ENCODE results near the gene HMCN2. TPM values are rescaled to one million over a fixed set of nuclear protein-coding genes. Genes with fewer than 3 reads are reported as not detected.

Gene HMCN2
- total RNA-seq, 1 donor from 2014 or later: 3.3 TPM

DNA sequence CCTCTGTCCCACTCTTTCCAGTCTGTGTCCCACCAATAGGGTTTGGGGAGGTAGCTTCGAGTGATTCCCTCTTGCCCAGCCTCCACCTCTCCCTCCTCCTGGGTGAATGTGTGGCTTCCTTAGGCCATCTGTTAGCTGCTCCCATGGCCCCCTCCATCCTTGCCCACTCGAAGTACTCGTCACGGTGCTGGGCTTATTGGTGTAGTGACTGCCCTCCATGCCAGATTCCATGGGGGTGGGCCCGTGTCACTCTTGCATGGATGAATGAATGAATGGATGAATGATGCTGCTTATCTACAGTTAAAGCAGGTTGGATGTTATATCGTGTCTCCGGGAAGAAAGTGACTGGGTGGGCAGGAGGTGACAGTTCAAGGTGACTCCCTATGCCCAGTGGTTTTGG lies 19.1 kb downstream of the HMCN2 start:
- intact Hi-C loops (cut with DNase I): no loop called here
- ATAC-seq (no peak), DNase-seq (ENCODE audit: low spot score) (no peak)

DNA sequence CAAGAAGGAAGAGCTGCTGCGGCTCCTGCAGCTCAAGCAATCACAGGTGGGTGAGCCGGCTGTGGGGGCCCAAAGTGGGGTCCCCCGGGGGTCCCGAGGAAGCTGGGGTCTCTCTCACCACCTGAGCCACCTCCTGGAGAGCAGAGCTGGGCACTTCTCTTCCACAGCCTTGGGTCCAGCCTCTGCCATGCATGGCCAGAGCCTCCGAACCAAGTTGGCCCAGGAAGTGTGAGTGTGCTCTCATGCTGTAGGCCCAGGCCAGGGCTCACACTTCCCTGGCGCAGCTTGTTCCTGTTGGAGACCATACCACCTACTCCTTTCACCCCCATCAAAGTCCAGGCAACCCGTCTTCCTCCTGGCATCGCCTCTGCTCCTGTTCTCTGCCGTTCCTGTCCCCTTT lies 19.7 kb downstream of the HMCN2 start:
- no peak for ATAC-seq
- intact Hi-C loops (cut with DNase I): no loop called here

DNA sequence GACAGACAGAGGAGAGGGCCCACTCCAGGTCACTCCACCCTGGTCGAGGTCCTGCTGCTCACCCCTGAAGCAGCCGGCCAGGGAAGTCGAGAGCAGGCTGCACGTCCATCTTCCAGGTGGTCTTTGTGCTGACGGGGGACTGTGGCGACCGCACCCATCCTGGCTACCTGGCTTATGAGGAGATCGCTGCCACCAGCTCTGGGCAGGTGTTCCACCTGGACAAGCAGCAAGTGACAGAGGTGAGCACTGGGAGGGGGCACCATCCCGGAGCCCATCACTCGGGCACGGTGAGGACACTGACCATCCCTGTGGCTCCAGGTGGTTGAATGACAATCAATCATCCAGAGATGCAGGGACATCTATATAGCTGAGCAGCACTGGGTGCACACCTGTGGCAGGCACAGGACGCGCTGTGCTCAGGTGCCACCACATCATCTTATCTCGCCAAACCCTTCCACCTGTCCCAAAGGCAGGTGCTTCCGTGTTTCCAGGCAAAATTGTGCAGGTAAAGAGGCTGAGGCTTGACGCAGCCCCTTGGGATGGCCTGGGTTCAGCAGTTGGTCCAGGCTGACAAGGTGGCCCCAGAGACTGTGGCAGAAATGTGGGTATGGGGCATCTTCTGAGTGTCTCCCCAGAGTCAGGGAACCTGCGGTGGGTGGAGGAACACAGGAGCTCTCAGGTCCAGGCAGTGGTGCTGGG lies 20.7 kb downstream of the HMCN2 start:
- ATAC-seq: no peak
- no peak for DNase-seq (ENCODE audit: low spot score)
- intact Hi-C loops (cut with DNase I): no loop called here

More for the DNA sequence above, 19.7 kb downstream of the HMCN2 start:
- DNase-seq (ENCODE audit: low spot score): no peak

DNA sequence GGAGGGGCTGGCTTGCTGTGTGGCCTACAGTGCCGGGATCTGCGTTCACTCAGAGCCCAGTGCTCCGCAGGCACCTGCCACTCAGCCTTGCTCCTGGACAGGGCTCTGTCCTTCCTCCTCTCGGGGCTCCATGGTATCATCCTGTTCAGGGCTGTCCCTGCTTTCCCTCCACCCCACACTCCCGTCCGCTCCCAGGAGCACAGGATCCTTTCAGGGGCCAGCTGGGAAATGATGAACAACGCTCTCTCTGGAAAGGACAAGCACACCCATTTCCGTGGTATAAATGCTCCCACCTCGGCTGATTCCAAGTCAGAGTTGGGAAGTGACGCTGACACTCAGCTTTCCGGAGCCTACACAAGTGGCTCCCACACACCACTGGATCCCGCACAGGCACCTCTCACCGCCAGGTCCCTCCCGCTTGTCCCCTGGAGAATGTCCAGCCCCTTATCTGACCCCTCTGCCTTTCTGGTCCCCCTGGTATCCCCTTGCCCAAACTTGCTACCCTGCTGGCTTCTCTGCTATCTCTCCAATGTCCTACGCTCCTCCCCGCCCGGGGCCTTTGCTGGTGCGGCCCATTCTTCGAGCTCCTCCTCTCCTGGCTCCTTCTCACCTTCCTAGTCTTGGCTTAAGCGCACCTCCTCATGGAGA lies 21.3 kb downstream of the HMCN2 start:
- ATAC-seq: no peak

DNA sequence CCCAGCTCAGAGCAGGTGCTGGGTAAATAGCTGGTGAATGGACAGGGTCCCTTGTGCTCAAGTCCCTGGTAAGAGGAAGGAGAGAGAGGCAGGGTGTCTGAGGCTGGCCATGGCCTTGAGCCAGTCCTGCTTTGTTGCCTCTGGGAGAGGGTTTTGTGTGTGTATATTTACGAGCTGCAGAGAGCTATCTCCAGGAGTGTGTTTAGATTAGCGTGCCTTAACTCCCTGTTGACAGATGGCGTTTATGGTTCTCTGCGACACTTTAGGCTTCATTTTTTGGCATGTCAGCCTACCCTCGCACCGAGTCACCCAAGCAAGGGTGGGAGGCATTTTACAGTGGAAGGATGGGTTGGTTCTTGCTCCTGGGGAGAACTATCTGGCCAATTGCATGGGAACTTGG lies 22.2 kb downstream of the HMCN2 start:
- ATAC-seq (no peak), DNase-seq (ENCODE audit: low spot score) (no peak)
- intact Hi-C loops (cut with DNase I): no loop called here

More for the DNA sequence above, 21.3 kb downstream of the HMCN2 start:
- intact Hi-C loops (cut with DNase I): no loop called here
- DNase-seq (ENCODE audit: low spot score): no peak

DNA sequence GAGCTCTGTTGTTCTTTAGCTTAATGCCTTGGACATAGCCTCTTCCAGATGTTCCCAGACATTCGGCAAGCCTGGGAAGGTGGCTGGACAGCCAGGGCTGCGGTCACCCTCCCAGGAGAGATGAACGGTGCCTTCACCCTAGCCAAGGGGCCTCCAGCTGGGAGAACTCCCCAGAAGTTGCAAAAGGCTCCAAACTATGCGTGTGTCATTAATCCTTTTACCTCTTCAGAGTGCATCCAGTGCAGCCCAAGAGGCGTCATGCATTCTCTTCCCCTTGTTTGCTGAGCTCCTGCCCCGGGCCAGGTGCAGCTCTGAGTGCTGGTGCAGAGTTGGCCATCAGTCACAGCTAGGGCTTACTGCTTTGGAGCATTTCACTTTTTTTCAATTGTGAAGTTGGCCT lies 22.8 kb downstream of the HMCN2 start:
- DNase-seq (ENCODE audit: low spot score) (no peak), ATAC-seq (no peak)
- intact Hi-C loops (cut with DNase I): no loop called here

DNA sequence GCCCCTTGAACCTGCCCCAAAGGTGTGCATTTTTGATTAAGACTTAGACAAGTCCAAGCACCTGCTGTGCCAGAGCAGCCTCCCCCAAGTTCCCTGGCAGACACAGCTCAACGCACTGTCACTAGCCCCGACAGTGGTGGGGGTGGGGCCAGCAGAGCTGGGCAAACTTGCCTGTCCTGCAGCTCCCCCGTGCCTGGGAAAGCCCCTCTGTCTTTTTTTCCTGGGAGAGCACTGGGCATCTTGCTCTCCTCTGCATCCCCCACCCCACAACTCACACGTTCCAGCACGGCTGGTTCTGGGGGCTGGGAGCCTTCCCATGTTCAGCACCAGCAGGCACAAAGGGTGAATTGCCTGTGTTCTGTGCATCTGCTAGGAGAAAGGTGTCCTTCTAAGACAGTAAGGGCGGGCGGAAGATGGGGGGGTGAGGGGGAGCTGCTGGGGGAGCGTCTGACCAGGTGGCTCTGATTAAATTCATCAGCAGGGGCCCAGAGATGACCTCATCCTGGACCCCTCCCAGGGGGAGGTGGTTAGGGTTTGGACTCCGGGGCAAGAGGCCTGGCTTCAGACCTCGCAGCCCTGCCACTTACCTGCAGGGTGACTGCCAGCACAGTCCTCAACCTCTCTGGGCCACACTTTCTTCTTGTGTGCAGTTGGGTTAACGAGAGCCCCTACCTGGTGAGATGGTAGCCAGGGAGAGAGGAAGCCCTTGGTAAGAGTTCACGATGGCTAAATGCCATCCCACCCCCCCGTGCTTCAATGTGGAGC lies 23.5 kb downstream of the HMCN2 start:
- intact Hi-C loops (cut with DNase I): no loop called here
- no peak for DNase-seq (ENCODE audit: low spot score)
- ATAC-seq: no peak

DNA sequence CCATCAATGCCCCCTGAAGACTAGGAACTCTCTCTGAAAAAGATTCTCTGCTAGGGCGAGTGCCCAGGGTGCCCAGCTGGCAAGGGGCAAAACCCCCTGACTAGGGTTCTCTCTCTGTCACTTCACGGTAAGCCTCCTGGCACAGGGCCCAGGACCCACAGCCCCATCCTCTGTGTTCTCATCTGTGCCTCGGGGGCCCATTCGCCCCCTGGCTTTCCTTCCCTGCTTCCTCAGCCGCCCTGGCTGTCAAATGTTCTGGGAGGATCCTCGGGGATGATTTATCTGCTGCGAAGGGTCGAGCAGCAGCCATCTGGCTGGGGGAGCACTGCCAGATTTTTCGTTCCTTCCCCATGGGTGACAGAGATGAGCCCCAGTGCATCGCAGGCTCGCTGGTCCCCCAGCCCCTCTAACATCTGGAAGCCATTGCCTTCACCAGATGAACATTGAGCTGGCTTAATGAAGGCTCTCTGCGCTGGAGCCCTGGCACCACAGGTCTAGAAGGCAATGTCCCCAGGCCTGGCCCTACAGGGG lies 24.2 kb downstream of the HMCN2 start:
- ATAC-seq: peak; percentile 49
- intact Hi-C loops (cut with DNase I): no loop called here
- DNase-seq (ENCODE audit: low spot score): no peak

DNA sequence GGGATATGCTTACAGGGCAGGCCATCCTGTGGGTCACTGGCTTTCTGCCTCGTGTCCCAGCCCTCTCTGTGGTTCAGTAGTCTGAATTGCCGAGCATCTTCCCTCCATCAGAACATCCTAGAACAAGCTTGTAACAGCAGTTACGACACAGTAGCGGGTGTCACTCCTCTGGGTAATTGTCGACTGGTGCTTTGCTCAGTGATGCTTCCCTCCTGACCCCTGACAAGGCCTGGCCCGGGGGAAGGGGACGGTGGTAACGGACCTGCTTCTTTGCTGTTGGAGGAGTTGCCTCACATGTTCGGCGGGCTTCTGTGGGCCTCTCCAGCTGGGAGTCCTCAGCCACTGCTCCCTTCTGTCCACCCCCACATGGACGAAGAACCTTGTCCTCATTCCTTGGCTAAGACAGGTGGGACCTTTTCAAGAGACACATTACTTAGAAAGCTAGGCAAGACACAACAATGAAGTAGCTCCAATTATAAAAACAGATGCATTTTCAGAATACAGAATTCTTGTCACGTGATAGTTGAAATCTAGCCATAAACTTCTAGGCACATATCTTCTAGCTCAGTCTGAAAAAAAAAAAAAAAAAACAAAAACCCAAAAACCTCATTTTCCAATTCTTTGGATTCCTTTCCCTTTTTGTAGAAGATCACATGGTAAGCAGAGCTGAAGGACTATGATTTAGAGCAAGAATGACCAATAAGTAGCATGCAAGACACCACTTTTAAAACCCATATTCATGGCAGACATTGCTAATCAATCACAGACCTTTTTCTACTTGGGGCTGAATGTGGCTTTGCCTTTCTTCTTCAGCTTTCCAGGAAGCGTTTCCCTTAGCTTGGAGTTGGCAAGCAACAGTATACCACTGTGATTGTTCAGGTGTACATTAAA lies 25.0 kb downstream of the HMCN2 start:
- intact Hi-C loops (cut with DNase I): no loop called here
- ATAC-seq (peak; percentile 45), DNase-seq (ENCODE audit: low spot score) (no peak)

DNA sequence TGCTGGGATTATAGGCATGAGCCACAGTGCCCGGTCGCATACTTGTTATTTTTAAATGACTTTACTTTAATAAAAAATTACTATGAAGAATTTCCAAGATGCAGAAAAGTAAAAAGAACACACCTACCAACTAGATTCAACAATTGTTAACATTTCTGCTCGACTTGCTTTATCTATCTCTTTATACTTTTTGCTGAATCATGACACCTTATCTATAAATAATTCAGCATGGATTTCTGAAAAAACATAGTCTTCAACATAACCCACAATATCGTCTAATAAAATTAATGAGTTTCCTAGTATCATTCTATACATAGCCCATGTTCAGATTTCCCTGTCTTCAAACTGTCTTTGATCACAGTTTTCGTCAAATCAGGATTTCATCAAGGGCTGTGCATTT lies 25.9 kb downstream of the HMCN2 start:
- no peak for ATAC-seq
- intact Hi-C loops (cut with DNase I): no loop called here
- no peak for DNase-seq (ENCODE audit: low spot score)

DNA sequence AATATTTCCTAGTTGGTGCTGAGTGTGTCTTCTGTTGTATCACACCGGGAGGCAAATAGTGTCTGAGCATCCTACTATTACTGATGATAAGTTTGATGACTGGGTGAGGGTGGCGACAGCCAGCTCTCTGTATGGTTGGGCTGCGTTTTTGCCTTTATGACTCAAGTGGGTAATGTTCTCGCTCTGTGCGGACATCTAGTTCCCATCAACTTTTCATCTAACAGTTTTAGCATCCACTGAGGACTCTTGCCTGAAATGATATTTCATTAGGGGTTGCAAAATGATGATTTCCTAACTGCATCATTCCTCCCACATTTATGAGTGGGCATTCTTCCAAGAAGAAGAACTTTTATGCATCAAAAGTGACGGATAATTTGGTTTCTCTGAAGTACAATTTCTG lies 26.5 kb downstream of the HMCN2 start:
- intact Hi-C loops (cut with DNase I): no loop called here
- DNase-seq (ENCODE audit: low spot score) (no peak), ATAC-seq (peak; percentile 71)

DNA sequence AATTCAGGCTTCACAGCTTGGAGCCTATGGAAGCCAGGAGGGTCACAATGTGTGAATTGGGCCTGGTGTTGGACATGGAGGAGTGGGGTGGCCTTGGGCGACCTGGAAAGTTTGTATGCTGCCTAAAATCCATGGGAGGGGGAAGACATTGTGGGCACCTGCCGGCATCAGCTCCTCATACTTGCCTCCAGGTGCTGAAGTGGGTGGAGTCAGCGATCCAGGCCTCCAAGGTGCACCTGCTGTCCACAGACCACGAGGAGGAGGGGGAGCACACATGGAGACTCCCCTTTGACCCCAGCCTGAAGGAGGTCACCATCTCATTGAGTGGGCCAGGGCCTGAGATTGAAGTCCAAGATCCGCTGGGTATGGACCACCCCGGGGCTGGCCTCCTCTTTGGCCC lies 29.1 kb downstream of the HMCN2 start:
- ATAC-seq (no peak), DNase-seq (ENCODE audit: low spot score) (no peak)
- intact Hi-C loops (cut with DNase I): no loop called here

DNA sequence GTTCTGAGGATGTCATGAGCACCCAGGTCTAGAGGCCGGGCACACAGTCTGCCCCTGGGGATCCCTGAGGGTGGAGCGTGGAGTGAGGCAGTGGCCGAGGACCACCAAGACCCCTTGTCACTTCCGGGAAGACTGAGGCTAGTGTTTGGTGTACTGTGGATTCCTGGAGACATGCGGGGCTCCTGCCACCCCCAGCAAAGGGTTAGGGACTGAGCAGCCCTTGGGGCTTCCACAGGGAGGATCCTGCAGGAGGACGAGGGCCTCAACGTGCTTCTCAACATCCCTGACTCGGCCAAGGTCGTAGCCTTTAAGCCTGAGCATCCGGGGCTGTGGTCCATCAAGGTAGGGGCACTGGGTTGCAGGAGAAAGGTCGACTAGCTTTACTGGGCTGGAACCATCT lies 29.9 kb downstream of the HMCN2 start:
- no peak for DNase-seq (ENCODE audit: low spot score)
- intact Hi-C loops (cut with DNase I): no loop called here
- ATAC-seq: no peak

DNA sequence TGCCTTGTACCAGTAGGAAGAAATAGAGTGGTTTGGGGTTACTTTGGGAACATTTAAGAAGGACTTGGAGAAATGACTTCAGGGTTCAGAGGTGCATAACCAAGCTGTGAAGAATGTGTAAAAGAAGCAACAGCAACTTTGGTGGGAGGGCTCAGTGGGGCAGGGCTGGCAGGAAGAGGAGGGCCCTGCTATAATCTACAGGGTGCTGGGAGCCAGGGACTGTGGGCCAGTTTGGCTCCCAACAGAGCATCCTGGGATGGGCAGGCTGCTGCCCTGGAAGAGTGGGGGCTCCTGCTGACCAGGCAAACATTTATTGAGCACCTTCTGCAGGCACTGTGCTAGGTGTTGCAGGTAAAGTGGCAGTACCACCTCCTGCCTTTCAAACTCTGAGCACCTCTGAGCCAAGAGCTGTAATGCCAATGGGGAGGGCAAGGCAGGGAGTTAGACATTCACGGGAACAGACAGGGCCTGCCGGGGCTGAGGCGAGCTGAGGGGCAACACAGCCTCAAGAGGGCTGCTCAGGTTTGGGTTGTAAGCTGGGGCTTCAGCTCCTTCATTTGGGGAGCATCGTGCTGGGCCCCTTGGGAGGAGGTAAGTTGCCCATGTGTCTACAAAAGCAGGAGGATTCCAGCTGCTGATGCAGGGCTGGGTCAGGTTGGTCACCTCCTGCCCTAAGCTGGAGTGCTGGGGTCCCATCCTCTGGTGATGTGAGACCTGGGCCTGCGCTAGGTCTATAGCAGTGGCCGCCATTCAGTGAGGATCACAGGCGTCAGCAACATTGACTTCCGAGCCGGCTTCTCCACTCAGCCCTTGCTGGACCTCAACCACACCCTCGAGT lies 30.6 kb downstream of the HMCN2 start:
- ATAC-seq: no peak
- intact Hi-C loops (cut with DNase I): no loop called here
- DNase-seq (ENCODE audit: low spot score): no peak

DNA sequence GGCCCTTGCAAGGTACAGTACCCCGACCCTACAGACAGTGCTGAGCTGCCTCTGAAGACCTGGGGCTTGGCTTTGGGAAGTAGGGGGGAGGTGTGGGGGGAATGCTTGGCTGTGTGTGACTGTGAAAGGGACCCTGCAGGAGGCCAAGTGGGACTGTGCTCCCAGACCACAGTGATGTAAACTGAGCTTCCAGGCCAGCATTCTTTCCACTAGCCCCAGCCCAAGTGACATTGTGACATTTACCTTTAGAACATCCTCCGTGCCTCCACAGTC lies 31.2 kb downstream of the HMCN2 start:
- intact Hi-C loops (cut with DNase I): no loop called here
- DNase-seq (ENCODE audit: low spot score) (no peak), ATAC-seq (no peak)

DNA sequence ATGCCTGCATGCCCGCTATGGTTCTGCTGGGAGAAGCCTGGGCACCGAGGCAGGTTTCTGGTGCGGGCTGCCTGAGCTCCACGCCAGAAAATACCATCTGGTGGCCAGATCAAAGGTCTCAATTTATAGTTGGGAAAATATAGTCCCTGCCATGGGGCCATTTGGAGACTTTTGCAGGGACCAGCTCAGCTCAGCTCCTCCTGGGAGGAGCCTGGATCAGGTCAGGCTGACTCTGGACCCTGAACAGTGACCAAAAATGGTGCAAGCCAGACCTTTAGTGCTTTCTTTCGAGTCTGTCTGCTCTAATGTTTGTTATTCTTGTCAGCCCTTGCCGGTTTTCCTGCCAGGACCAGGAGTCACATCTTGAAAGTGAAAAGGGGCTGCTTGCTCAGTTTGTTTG lies 31.8 kb downstream of the HMCN2 start:
- no peak for DNase-seq (ENCODE audit: low spot score)
- intact Hi-C loops (cut with DNase I): no loop called here
- peak; percentile 55 for ATAC-seq

DNA sequence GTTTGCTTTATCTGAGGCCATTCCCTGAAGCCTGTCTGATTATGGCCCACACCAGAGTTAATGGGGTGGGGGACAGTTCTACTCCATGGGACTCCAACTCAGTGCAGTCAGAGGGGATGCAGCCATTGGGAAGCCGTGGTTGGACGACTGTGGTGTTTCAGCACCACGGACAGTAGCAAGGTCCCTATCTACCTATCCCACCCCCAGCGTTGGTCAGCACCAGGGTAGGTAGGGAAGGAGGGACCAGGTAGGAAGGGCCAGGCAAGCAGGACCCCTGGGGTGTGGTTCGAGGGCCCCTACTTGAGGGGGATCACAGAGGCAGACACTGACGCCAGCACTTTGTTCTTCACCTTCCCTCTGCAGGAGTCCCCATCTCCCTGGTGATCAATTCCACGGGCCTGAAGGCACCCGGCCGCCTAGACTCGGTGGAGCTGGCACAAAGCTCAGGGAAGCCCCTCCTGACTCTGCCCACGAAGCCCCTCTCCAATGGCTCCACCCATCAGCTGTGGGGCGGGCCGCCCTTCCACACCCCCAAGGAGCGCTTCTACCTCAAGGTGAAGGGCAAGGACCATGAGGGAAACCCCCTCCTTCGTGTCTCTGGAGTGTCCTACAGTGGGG lies 33.2 kb downstream of the HMCN2 start:
- ATAC-seq: no peak
- DNase-seq (ENCODE audit: low spot score): no peak
- intact Hi-C loops (cut with DNase I): no loop called here

Measured in sciatic nerve (tissue), 2 donors.